GM12878 (cell line): Measurements from ENCODE around the gene PES1. TPM values are rescaled to one million over a fixed set of nuclear protein-coding genes. Genes with fewer than 3 reads are reported as not detected.
A peak's percentile ranks its signal among the peaks of the same experiment; 100 is the strongest.

Source experiments
- ATAC-seq: fragments of 200-7000 bp; cut with Tn5 transposase; 3 replicates; pipeline ENCODE4 v1.9.1; 2020; ENCODE audit warnings: mild to moderate bottlenecking, moderate library complexity
- BruUV-seq: library from RNA; stranded (reverse); fragments of 400-500 nt; replicated peaks from 2 replicates; lab custom pipeline; 2021; lab: Mats Ljungman, UMichigan
- CTCF ChIA-PET: fragments of 300-600 bp; sonication (Branson Sonifier 250); formaldehyde crosslinking; extraction: SDS; loops from one replicate; lab custom pipeline; 2021; ENCODE audit warnings: inconsistent platforms; lab: Yijun Ruan, JAX
- POLR2A ChIA-PET: fragments of 350-600 bp; formaldehyde crosslinking; extraction: SDS; loops from one replicate; lab custom pipeline; 2021; ENCODE audit warnings: inconsistent platforms; lab: Charles Lee
- RAD21 ChIA-PET: fragments of 300-600 bp; sonication (Branson Sonifier 250); formaldehyde crosslinking; loops from one replicate; lab custom pipeline; 2023; ENCODE audit warnings: antibody characterized with exemption; ENCODE audit not compliant: unreplicated experiment; lab: Charles Lee
- SMC1A ChIA-PET: fragments of 300-600 bp; sonication (Branson Sonifier 250); formaldehyde crosslinking; loops from one replicate; lab custom pipeline; 2023; ENCODE audit not compliant: unreplicated experiment, uncharacterized antibody; lab: Charles Lee
- DNase-seq: peaks from one replicate; pipeline ENCODE4 v3.0.0-alpha.2; 2011; ENCODE audit warnings: low read depth, low spot score
- FAIRE-seq: peaks from 3 replicates; lab custom pipeline; 2011; peaks lifted over from hg19 to GRCh38; lab: Jason Lieb, UNC
- H2AFZ ChIP-seq: 2 replicates; pipeline ENCODE4 v1.6.0; 2011; ENCODE audit warnings: low read depth, low read length, control low read depth; ENCODE audit not compliant: control insufficient read depth
- H3K27ac ChIP-seq: 2 replicates; pipeline ENCODE4 v1.5.1; 2011; ENCODE audit warnings: control low read depth; ENCODE audit not compliant: control insufficient read depth, insufficient read depth
- H3K27me3 ChIP-seq, 2 experiments: replicated peaks in 1 of 2; 2 replicates each; pipeline versions ENCODE4 v1.6.0 to v1.6.1; 2011; ENCODE audit warnings: low read length in 1 of 2; ENCODE audit not compliant: control insufficient read depth in 2 of 2, insufficient read depth in 2 of 2
- H3K36me3 ChIP-seq, 2 experiments: 2 replicates each; pipeline ENCODE4 v1.5.1; 2011; ENCODE audit warnings: low read length in 1 of 2; ENCODE audit not compliant: control insufficient read depth in 2 of 2, insufficient read depth in 2 of 2
- H3K4me1 ChIP-seq: 2 replicates; pipeline ENCODE4 v1.6.1; 2011; ENCODE audit warnings: mild to moderate bottlenecking, low read length, moderate library complexity, mixed read lengths; ENCODE audit not compliant: control insufficient read depth, insufficient read depth
- H3K4me2 ChIP-seq: 2 replicates; pipeline ENCODE4 v1.6.0; 2011; ENCODE audit warnings: control low read depth; ENCODE audit not compliant: control insufficient read depth, insufficient read depth
- H3K4me3 ChIP-seq: fragments of 200-600 bp; sonication (generic); 2 replicates; pipeline ENCODE4 v1.5.1; 2016
- H3K79me2 ChIP-seq: 2 replicates; pipeline ENCODE4 v1.6.0; 2011; ENCODE audit warnings: low read length; ENCODE audit not compliant: control insufficient read depth, insufficient read depth
- H3K9ac ChIP-seq: 2 replicates; pipeline ENCODE4 v1.8.0; 2011; ENCODE audit warnings: low read length, control low read depth, mixed read lengths; ENCODE audit not compliant: control insufficient read depth, insufficient read depth
- H3K9me3 ChIP-seq: replicated peaks from 3 replicates; pipeline ENCODE4 v1.5.1; 2011; ENCODE audit warnings: mild to moderate bottlenecking, low read length; ENCODE audit not compliant: control insufficient read depth, insufficient read depth
- H4K20me1 ChIP-seq: 2 replicates; pipeline ENCODE4 v1.6.0; 2011; ENCODE audit not compliant: control insufficient read depth, insufficient read depth
- EGR1 ChIP-seq, 2 experiments: IDR thresholded peaks; 1 replicate in 1 of 2; 2 replicates in 1 of 2; pipeline ENCODE4 v1.6.1; 2011 to 2012; ENCODE audit warnings: low read depth in 2 of 2, low read length in 2 of 2, borderline replicate concordance in 1 of 2, mild to moderate bottlenecking in 1 of 2, moderate library complexity in 1 of 2
- EP300 ChIP-seq, 2 experiments: fragments of 150-350 bp in 1 of 2; IDR thresholded peaks; 2 replicates each; pipeline ENCODE4 v1.6.1; 2011 to 2012; ENCODE audit warnings: low read depth in 2 of 2, low read length in 2 of 2, borderline replicate concordance in 1 of 2, improper control_type of control experiment in 1 of 2, inconsistent platforms in 1 of 2; ENCODE audit not compliant: control insufficient read depth in 1 of 2
- GATAD2B ChIP-seq: fragments of 450-650 bp; conservative IDR thresholded peaks from 2 replicates; pipeline ENCODE4 v1.6.1; 2017; ENCODE audit warnings: low read depth, mild to moderate bottlenecking, moderate library complexity
- KAT2A ChIP-seq: conservative IDR thresholded peaks from 2 replicates; pipeline ENCODE4 v1.6.1; 2011; ENCODE audit warnings: low read depth, low read length; ENCODE audit not compliant: control insufficient read depth
- LARP7 ChIP-seq: fragments of 450-650 bp; IDR thresholded peaks from 2 replicates; pipeline ENCODE4 v1.6.1; 2017; ENCODE audit warnings: mild to moderate bottlenecking
- MYB ChIP-seq: fragments of 150-350 bp; IDR thresholded peaks from 2 replicates; pipeline ENCODE4 v1.6.1; 2014; ENCODE audit warnings: mild to moderate bottlenecking, low read depth, low read length, borderline replicate concordance
- NRF1 ChIP-seq: conservative IDR thresholded peaks from 2 replicates; pipeline ENCODE4 v1.6.1; 2011; ENCODE audit warnings: mild to moderate bottlenecking, low read depth, low read length, improper control_type of control experiment
- PAX5 ChIP-seq: IDR thresholded peaks from 2 replicates; pipeline ENCODE4 v1.6.1; 2011; ENCODE audit warnings: low read depth, low read length, borderline replicate concordance
- RELB ChIP-seq: fragments of 450-650 bp; IDR thresholded peaks from 2 replicates; pipeline ENCODE4 v1.6.1; 2017; ENCODE audit warnings: low read depth, mild to moderate bottlenecking, moderate library complexity
- RUNX3 ChIP-seq: IDR thresholded peaks from 2 replicates; pipeline ENCODE4 v1.6.1; 2012; ENCODE audit warnings: low read length, inconsistent platforms
- SMC3 ChIP-seq: IDR thresholded peaks from 2 replicates; pipeline ENCODE4 v1.6.1; 2011; ENCODE audit warnings: low read length, improper control_type of control experiment, borderline replicate concordance
- SPI1 ChIP-seq: IDR thresholded peaks from 2 replicates; pipeline ENCODE4 v1.6.1; 2011; ENCODE audit warnings: low read depth, mild to moderate bottlenecking, low read length, moderate library complexity, borderline replicate concordance; ENCODE audit not compliant: insufficient read depth
- STAT3 ChIP-seq: IDR thresholded peaks from 2 replicates; pipeline ENCODE4 v1.6.1; 2011; ENCODE audit warnings: low read depth, low read length, improper control_type of control experiment
- ZNF207 ChIP-seq: fragments of 450-650 bp; IDR thresholded peaks from 2 replicates; pipeline ENCODE4 v1.6.1; 2014; ENCODE audit warnings: antibody characterized with exemption, mild to moderate bottlenecking, borderline replicate concordance
- WGBS: methylation state at CpG from one replicate; pipeline ENCODE4 v1.1.6; 2016; ENCODE audit warnings: low lambda C conversion rate; ENCODE audit not compliant: insufficient replicate concordance, insufficient coverage; ENCODE audit errors: missing lambda C conversion rate; 5-methylcytosine and 5-hydroxymethylcytosine counted together
- in situ Hi-C: fragments of 300-500 bp; cut with MboI; formaldehyde crosslinking; loops from 9 replicates; pipeline ENCODE4 v1.14.3; 2018; ENCODE audit warnings: mixed read lengths
- intact Hi-C: fragments of 100-400 bp; cut with micrococcal nuclease; formaldehyde crosslinking; loops from one replicate; pipeline ENCODE4 v1.14.2; 2022; ENCODE audit not compliant: unreplicated experiment
- polyA plus RNA-seq, 11 experiments: library from polyadenylated mRNA; depleted of rRNA in 4 of 11; unstranded in 6 of 11; stranded (reverse) in 5 of 11; fragments of >200 nt; fragmentation: Nextera tagmentation in 4 of 11; fragmentation: Illumina TruSeq in 1 of 11; extraction: Ambion mirVana in 4 of 11; extraction: Trizol in 1 of 11; gene quantifications; 1 replicate in 1 of 11; 2 replicates in 10 of 11; pipeline versions ENCODE4 v1.2.1 to v1.2.3, GENCODE V29; 2011 to 2016; ENCODE audit warnings: inconsistent platforms in 2 of 11, missing spikeins in 2 of 11, low read depth in 1 of 11
- total RNA-seq, 4 experiments: library from RNA; depleted of rRNA in 3 of 4; stranded (reverse); fragments of >200 nt in 3 of 4; fragmentation: Illumina TruSeq in 1 of 4; extraction: Trizol in 1 of 4; gene quantifications; 2 replicates each; pipeline versions ENCODE4 v1.2.1 to v1.2.3, GENCODE V29; 2013 to 2021
- TF ChIP-seq, protein P1 (sequence below), 3 experiments: IDR thresholded peaks in 2 of 3; conservative IDR thresholded peaks in 1 of 3; 2 replicates each; pipeline ENCODE4 v1.5.1; 2011; ENCODE audit warnings: low read depth in 3 of 3, low read length in 3 of 3, mild to moderate bottlenecking in 3 of 3, control low read depth in 2 of 3, moderate library complexity in 2 of 3, inconsistent platforms in 1 of 3, mixed read lengths in 1 of 3; ENCODE audit not compliant: control insufficient read depth in 2 of 3, insufficient read depth in 1 of 3; ENCODE audit errors: extremely low read depth in 1 of 3
- TF ChIP-seq, protein P2 (sequence below): fragments of 450-650 bp; IDR thresholded peaks from 2 replicates; pipeline ENCODE4 v1.6.1; 2016; ENCODE audit warnings: mild to moderate bottlenecking

Gene PES1
- total and polyA plus RNA-seq, 10 of the 15 experiments (the other 5 are each of a cell fraction or from before 2014, with no cell fraction given) = 6.9 to 139 (median 106) TPM

DNA sequence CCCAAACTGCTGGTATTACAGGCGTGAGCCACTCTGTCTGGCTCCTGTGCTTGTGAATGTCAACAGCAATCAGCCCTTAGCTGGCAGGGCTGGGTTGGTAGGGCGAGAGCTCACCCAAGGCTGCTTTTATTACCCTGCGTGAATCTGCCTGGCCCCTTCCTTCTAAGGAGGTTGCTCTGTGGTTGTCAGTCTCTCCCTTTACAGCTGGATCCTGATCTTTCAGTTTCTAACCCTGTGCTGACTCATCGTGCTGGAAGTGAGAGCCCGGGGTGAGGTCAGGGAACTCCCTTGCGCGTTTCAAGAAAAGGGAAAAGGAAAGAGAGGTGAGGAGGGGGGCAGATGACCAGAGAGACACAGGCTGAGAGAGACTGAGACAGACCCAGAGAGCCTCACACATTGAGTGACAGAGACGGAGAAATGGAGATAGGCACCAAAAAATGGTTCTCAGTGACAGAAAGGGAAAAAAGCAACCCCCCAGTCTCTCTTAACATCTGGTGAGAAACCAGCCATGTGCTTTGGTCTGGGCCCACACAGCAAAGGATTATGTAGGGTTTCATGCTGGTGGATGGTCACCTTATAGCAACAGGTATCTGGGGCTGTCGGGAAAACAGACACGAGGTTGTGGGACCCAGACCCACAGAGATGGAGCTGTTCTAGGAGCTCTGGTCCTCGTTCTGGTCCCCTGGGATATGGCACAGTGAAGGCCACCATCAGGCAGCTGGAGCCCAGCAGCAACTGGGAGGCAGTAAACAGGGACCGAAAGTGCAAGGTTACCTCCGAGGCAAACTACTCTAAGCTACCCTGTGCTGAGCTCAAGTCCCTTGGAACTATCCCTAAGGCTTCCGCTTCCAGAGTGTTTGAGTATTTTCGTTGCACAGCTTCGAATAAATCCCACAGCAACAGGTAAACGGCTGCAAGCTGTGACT, 17.8 kb upstream of the PES1 start:
- Histone ChIP-seq H3K9me3 (no peaks in the 10 kb centered on the region), H4K20me1 (no peaks in the 10 kb centered on the region), H2AFZ (peak overlapping the region; percentile 15; the same call in 1 of the 2 replicates), H3K4me3 (0 out of 2 replicates have a peak overlapping the region, but pooled peaks have one; percentile 44), H3K27ac (peak overlapping the region; percentile 54), H3K27me3 (no peaks in the 10 kb centered on the region), H3K4me2 (peak overlapping the region; percentile 97), H3K79me2 (no peaks in the 10 kb centered on the region), H3K36me3 (no peaks in the 10 kb centered on the region), H3K9ac (peak overlapping the region; percentile 26; the same call in 1 of the 2 replicates), H3K4me1 (peaks cover 51% of the 10 kb centered on the region)
- peak; percentile 71 for ATAC-seq
- ChIA-PET CTCF (interaction anchor here (0.6 to 6.4 kb wide), 8 partner anchors 9 to 312 kb away, joined by 3 to 51 read pairs (median 4); partner anchors contain the start of gene SLC35E4), SMC1A (interaction anchor here (0.8 to 3.6 kb wide), 8 partner anchors 19 to 311 kb away, joined by 3 to 18 read pairs (median 4); no protein-coding TSS in a partner anchor), RAD21 (interaction anchor here (0.6 to 4.7 kb wide), 3 partner anchors 25 to 498 kb away, joined by 3 to 58 read pairs (median 21); partner anchors contain the start of genes SELENOM and SLC35E4), POLR2A (interaction anchor here (0.6 to 2.1 kb wide), 3 partner anchors 18 to 607 kb away, joined by 4 to 7 read pairs (median 7); partner anchors contain the start of gene PES1)
- peak; percentile 70 for DNase-seq
- FAIRE-seq = peak; percentile 41
- WGBS = 51% methylated on average over 17 of the region's 17 CpGs
- in situ Hi-C loops (no loop called here), intact Hi-C loops (no loop called here)
- no TSS peak for BruUV-seq
- TF ChIP-seq SPI1 (peak; percentile 39; the same call in 1 of the 2 replicates), LARP7 (no peak), RUNX3 (peak; percentile 84), EP300 (IDR thresholded peaks at IDR 0.05; ENCODE audit: borderline replicate concordance in 1 of 2, control insufficient read depth in 1 of 2, low read depth in 2 of 2, low read length in 2 of 2) (peak in 1 of 2 experiments; percentile 35; a peak in 2 of 4 replicates), GATAD2B (0 out of 2 replicates have a peak, but pooled peaks have one; percentile 58), SMC3 (no peak), MYB (no peak), RELB (peak; percentile 91), STAT3 (no peak), ZNF207 (no peak), EGR1 (IDR thresholded peaks at IDR 0.05; ENCODE audit: borderline replicate concordance in 1 of 2, low read depth in 2 of 2, low read length in 2 of 2) (peak in 1 of 2 experiments; percentile 33; a peak in 1 of 3 replicates), PAX5 (0 out of 2 replicates have a peak, but pooled peaks have one; percentile 41), NRF1 (no peak), KAT2A (no peak)
- TF ChIP-seq, protein P1, sequence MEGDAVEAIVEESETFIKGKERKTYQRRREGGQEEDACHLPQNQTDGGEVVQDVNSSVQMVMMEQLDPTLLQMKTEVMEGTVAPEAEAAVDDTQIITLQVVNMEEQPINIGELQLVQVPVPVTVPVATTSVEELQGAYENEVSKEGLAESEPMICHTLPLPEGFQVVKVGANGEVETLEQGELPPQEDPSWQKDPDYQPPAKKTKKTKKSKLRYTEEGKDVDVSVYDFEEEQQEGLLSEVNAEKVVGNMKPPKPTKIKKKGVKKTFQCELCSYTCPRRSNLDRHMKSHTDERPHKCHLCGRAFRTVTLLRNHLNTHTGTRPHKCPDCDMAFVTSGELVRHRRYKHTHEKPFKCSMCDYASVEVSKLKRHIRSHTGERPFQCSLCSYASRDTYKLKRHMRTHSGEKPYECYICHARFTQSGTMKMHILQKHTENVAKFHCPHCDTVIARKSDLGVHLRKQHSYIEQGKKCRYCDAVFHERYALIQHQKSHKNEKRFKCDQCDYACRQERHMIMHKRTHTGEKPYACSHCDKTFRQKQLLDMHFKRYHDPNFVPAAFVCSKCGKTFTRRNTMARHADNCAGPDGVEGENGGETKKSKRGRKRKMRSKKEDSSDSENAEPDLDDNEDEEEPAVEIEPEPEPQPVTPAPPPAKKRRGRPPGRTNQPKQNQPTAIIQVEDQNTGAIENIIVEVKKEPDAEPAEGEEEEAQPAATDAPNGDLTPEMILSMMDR (IDR thresholded peaks at IDR 0.05 in 2 of 3, conservative IDR thresholded peaks at IDR 0.05 in 1 of 3; ENCODE audit: control insufficient read depth in 2 of 3, extremely low read depth in 1 of 3, insufficient read depth in 1 of 3, low read depth in 3 of 3, low read length in 3 of 3) = no peak
- TF ChIP-seq, protein P2, sequence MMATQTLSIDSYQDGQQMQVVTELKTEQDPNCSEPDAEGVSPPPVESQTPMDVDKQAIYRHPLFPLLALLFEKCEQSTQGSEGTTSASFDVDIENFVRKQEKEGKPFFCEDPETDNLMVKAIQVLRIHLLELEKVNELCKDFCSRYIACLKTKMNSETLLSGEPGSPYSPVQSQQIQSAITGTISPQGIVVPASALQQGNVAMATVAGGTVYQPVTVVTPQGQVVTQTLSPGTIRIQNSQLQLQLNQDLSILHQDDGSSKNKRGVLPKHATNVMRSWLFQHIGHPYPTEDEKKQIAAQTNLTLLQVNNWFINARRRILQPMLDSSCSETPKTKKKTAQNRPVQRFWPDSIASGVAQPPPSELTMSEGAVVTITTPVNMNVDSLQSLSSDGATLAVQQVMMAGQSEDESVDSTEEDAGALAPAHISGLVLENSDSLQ = peak; percentile 86
